ENCODE data around the gene ANKDD1B. TPM values are rescaled to one million over a fixed set of nuclear protein-coding genes. Genes with fewer than 3 reads are reported as not detected.

Gene ANKDD1B
- total and polyA plus RNA-seq, 9 donors, result 0.46 to 1.3 (median 0.57) TPM

GRCh38 chr5:75612901-75613300 is 1.6 kb downstream of the ANKDD1B start:
- Histone ChIP-seq H3K4me1 (ENCODE audit: control insufficient read depth, insufficient read depth, low read length) (peaks cover 13% of the 10 kb centered on the region), H3K4me3 (ENCODE audit: low read length) (no peak overlapping the region), H3K27me3 (ENCODE audit: control insufficient read depth, insufficient read depth, low read length) (no peaks in the 10 kb centered on the region), H3K36me3 (ENCODE audit: control insufficient read depth, insufficient read depth, low read length) (no peaks in the 10 kb centered on the region), H3K9me3 (replicated peaks; ENCODE audit: control insufficient read depth, low read depth, low read length) (no peaks in the 10 kb centered on the region), H3K27ac (ENCODE audit: low read length) (no peak overlapping the region)
- WGBS (ENCODE audit: insufficient coverage), result 97% methylated on average over 3 of the region's 3 CpGs
- no peak for DNase-seq

- no peak for DNase-seq
- Histone ChIP-seq H3K27ac (ENCODE audit: low read length) (no peak overlapping the region), H3K4me3 (ENCODE audit: low read length) (no peak overlapping the region), H3K9me3 (replicated peaks; ENCODE audit: control insufficient read depth, low read depth, low read length) (no peaks in the 10 kb centered on the region), H3K4me1 (ENCODE audit: control insufficient read depth, insufficient read depth, low read length) (peaks cover 13% of the 10 kb centered on the region), H3K36me3 (ENCODE audit: control insufficient read depth, insufficient read depth, low read length) (no peaks in the 10 kb centered on the region), H3K27me3 (ENCODE audit: control insufficient read depth, insufficient read depth, low read length) (no peaks in the 10 kb centered on the region)
- WGBS (ENCODE audit: insufficient coverage), result 60% methylated on average over 1 of the region's 1 CpG
Measured at GRCh38 chr5:75614176-75614575, 2.9 kb downstream of the ANKDD1B start.

- H3K4me3 ChIP-seq (ENCODE audit: low read length), result no peak overlapping the region
- DNase-seq, result peak; percentile 70
- 40% methylated on average over 1 of the region's 4 CpGs for WGBS (ENCODE audit: insufficient coverage)
Measured at GRCh38 chr5:75616371-75616881, 5.2 kb downstream of the ANKDD1B start.

GRCh38 chr5:75616971-75617621 is 5.8 kb downstream of the ANKDD1B start:
- DNase-seq, result peak; percentile 79
- Histone ChIP-seq H3K4me3 (ENCODE audit: low read length) (no peak overlapping the region), H3K4me1 (ENCODE audit: control insufficient read depth, insufficient read depth, low read length) (peaks cover 10% of the 10 kb centered on the region), H3K27me3 (ENCODE audit: control insufficient read depth, insufficient read depth, low read length) (no peaks in the 10 kb centered on the region), H3K27ac (ENCODE audit: low read length) (peak overlapping the region; percentile 48), H3K9me3 (replicated peaks; ENCODE audit: control insufficient read depth, low read depth, low read length) (no peaks in the 10 kb centered on the region), H3K36me3 (ENCODE audit: control insufficient read depth, insufficient read depth, low read length) (no peaks in the 10 kb centered on the region)
- WGBS (ENCODE audit: insufficient coverage), result 38% methylated on average over 5 of the region's 7 CpGs

More at GRCh38 chr5:75616371-75616881, 5.2 kb downstream of the ANKDD1B start:
- H3K27ac ChIP-seq (ENCODE audit: low read length), result peak overlapping the region; percentile 48
- no peaks in the 10 kb centered on the region for H3K36me3 ChIP-seq (ENCODE audit: control insufficient read depth, insufficient read depth, low read length)
- H3K4me1 ChIP-seq (ENCODE audit: control insufficient read depth, insufficient read depth, low read length), result peaks cover 10% of the 10 kb centered on the region
- no peaks in the 10 kb centered on the region for H3K9me3 ChIP-seq (replicated peaks; ENCODE audit: control insufficient read depth, low read depth, low read length)
- no peaks in the 10 kb centered on the region for H3K27me3 ChIP-seq (ENCODE audit: control insufficient read depth, insufficient read depth, low read length)

GRCh38 chr5:75617736-75618352 is 6.6 kb downstream of the ANKDD1B start:
- peak overlapping the region; percentile 31 for H3K27ac ChIP-seq (ENCODE audit: low read length)
- H3K27me3 ChIP-seq (ENCODE audit: control insufficient read depth, insufficient read depth, low read length), result no peaks in the 10 kb centered on the region
- peaks cover 8% of the 10 kb centered on the region for H3K4me1 ChIP-seq (ENCODE audit: control insufficient read depth, insufficient read depth, low read length)
- H3K36me3 ChIP-seq (ENCODE audit: control insufficient read depth, insufficient read depth, low read length), result no peaks in the 10 kb centered on the region
- 67% methylated on average over 4 of the region's 5 CpGs for WGBS (ENCODE audit: insufficient coverage)
- no peak overlapping the region for H3K4me3 ChIP-seq (ENCODE audit: low read length)
- DNase-seq, result peak; percentile 32
- no peaks in the 10 kb centered on the region for H3K9me3 ChIP-seq (replicated peaks; ENCODE audit: control insufficient read depth, low read depth, low read length)

GRCh38 chr5:75620184-75620959 is 9.1 kb downstream of the ANKDD1B start:
- Histone ChIP-seq H3K4me1 (ENCODE audit: control insufficient read depth, insufficient read depth, low read length) (peaks cover 8% of the 10 kb centered on the region), H3K27me3 (ENCODE audit: control insufficient read depth, insufficient read depth, low read length) (no peaks in the 10 kb centered on the region), H3K4me3 (ENCODE audit: low read length) (no peak overlapping the region), H3K36me3 (ENCODE audit: control insufficient read depth, insufficient read depth, low read length) (no peaks in the 10 kb centered on the region), H3K27ac (ENCODE audit: low read length) (no peak overlapping the region), H3K9me3 (replicated peaks; ENCODE audit: control insufficient read depth, low read depth, low read length) (no peaks in the 10 kb centered on the region)
- DNase-seq, result no peak
- WGBS (ENCODE audit: insufficient coverage), result no CpG with 5 or more reads among the region's 4 CpGs

GRCh38 chr5:75622564-75622963 is 11.3 kb downstream of the ANKDD1B start:
- peaks cover 2% of the 10 kb centered on the region for H3K4me1 ChIP-seq (ENCODE audit: control insufficient read depth, insufficient read depth, low read length)
- 100% methylated on average over 1 of the region's 4 CpGs for WGBS (ENCODE audit: insufficient coverage)
- no peaks in the 10 kb centered on the region for H3K36me3 ChIP-seq (ENCODE audit: control insufficient read depth, insufficient read depth, low read length)
- no peaks in the 10 kb centered on the region for H3K9me3 ChIP-seq (replicated peaks; ENCODE audit: control insufficient read depth, low read depth, low read length)
- DNase-seq, result no peak
- H3K27ac ChIP-seq (ENCODE audit: low read length), result no peak overlapping the region
- no peaks in the 10 kb centered on the region for H3K27me3 ChIP-seq (ENCODE audit: control insufficient read depth, insufficient read depth, low read length)
- H3K4me3 ChIP-seq (ENCODE audit: low read length), result no peak overlapping the region

GRCh38 chr5:75623846-75624245 is 12.6 kb downstream of the ANKDD1B start:
- H3K36me3 ChIP-seq (ENCODE audit: control insufficient read depth, insufficient read depth, low read length), result no peaks in the 10 kb centered on the region
- H3K27me3 ChIP-seq (ENCODE audit: control insufficient read depth, insufficient read depth, low read length), result no peaks in the 10 kb centered on the region
- no peak overlapping the region for H3K4me3 ChIP-seq (ENCODE audit: low read length)
- no peak for DNase-seq
- H3K4me1 ChIP-seq (ENCODE audit: control insufficient read depth, insufficient read depth, low read length), result no peaks in the 10 kb centered on the region
- no peak overlapping the region for H3K27ac ChIP-seq (ENCODE audit: low read length)
- no peaks in the 10 kb centered on the region for H3K9me3 ChIP-seq (replicated peaks; ENCODE audit: control insufficient read depth, low read depth, low read length)

GRCh38 chr5:75626959-75627358 is 15.7 kb downstream of the ANKDD1B start:
- H3K27ac ChIP-seq (ENCODE audit: low read length), result no peak overlapping the region
- no peaks in the 10 kb centered on the region for H3K36me3 ChIP-seq (ENCODE audit: control insufficient read depth, insufficient read depth, low read length)
- DNase-seq, result no peak
- no peak overlapping the region for H3K4me3 ChIP-seq (ENCODE audit: low read length)
- H3K9me3 ChIP-seq (replicated peaks; ENCODE audit: control insufficient read depth, low read depth, low read length), result no peaks in the 10 kb centered on the region
- H3K4me1 ChIP-seq (ENCODE audit: control insufficient read depth, insufficient read depth, low read length), result no peaks in the 10 kb centered on the region
- no peaks in the 10 kb centered on the region for H3K27me3 ChIP-seq (ENCODE audit: control insufficient read depth, insufficient read depth, low read length)

- H3K27ac ChIP-seq (ENCODE audit: low read length), result no peak overlapping the region
- WGBS (ENCODE audit: insufficient coverage), result no CpG with 5 or more reads among the region's 1 CpG
- no peaks in the 10 kb centered on the region for H3K4me1 ChIP-seq (ENCODE audit: control insufficient read depth, insufficient read depth, low read length)
- no peaks in the 10 kb centered on the region for H3K9me3 ChIP-seq (replicated peaks; ENCODE audit: control insufficient read depth, low read depth, low read length)
- DNase-seq, result peak; percentile 59
- H3K4me3 ChIP-seq (ENCODE audit: low read length), result no peak overlapping the region
- no peaks in the 10 kb centered on the region for H3K27me3 ChIP-seq (ENCODE audit: control insufficient read depth, insufficient read depth, low read length)
- H3K36me3 ChIP-seq (ENCODE audit: control insufficient read depth, insufficient read depth, low read length), result no peaks in the 10 kb centered on the region
Measured at GRCh38 chr5:75627801-75628200, 16.5 kb downstream of the ANKDD1B start.

All from muscle of leg (tissue), 11 donors.